Measurements from ENCODE around the gene TMEM253.

TMEM253 gene

DNA sequence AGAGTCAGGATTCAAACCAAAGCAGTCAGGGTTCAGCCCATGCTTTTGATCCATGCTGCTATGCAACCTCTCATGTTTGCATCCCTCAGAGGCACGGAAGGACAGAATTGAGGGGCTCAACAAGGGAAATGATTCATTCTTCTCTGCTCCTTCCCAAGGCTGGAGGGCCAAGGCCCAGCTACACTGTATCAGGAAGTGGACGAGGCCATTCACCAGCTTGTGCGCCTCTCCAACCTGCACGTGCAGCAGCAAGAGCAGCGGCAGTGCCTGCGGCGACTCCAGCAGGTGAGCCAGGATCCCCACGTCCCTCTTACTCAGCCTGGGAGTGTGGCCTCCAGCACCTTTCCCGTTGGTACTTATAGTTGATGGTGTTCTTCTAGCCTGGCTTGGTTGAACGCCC lies 22.1 kb upstream of the TMEM253 start:
- CTCF ChIA-PET, result interaction anchor here (1.6 to 12.7 kb wide), 7 partner anchors 6 to 67 kb away, joined by 5 to 163 read pairs (median 29); partner anchors contain the start of gene ARHGEF40
- H3K4me3 ChIP-seq (ENCODE audit: low read depth, low read length), result no peak overlapping the region
- POLR2A ChIA-PET, result interaction anchor here (1.1 kb wide), 1 partner anchor 8 kb away, joined by 4 read pairs; the partner anchor contains the start of gene ARHGEF40
- no peak for TF ChIP-seq CTCF (IDR thresholded peaks at IDR 0.05; ENCODE audit: insufficient read depth, low read length, missing control alignments)
- DNase-seq (ENCODE audit: low read depth, low spot score), result no peak

- POLR2A ChIA-PET, result interaction anchor here (0.7 kb wide), 1 partner anchor 10 kb away, joined by 4 read pairs; no protein-coding TSS in a partner anchor
- H3K4me3 ChIP-seq (ENCODE audit: low read depth, low read length), result no peak overlapping the region
- no peak for DNase-seq (ENCODE audit: low read depth, low spot score)
- CTCF ChIA-PET, result interaction anchor here (0.7 to 12.7 kb wide), 8 partner anchors 8 to 111 kb away, joined by 3 to 163 read pairs (median 32); partner anchors contain the start of gene ARHGEF40
- TF ChIP-seq CTCF (IDR thresholded peaks at IDR 0.05; ENCODE audit: insufficient read depth, low read length, missing control alignments), result no peak
These were observed 19.2 kb upstream of the TMEM253 start for GRCh38 chr14:21081521-21082142.

DNA sequence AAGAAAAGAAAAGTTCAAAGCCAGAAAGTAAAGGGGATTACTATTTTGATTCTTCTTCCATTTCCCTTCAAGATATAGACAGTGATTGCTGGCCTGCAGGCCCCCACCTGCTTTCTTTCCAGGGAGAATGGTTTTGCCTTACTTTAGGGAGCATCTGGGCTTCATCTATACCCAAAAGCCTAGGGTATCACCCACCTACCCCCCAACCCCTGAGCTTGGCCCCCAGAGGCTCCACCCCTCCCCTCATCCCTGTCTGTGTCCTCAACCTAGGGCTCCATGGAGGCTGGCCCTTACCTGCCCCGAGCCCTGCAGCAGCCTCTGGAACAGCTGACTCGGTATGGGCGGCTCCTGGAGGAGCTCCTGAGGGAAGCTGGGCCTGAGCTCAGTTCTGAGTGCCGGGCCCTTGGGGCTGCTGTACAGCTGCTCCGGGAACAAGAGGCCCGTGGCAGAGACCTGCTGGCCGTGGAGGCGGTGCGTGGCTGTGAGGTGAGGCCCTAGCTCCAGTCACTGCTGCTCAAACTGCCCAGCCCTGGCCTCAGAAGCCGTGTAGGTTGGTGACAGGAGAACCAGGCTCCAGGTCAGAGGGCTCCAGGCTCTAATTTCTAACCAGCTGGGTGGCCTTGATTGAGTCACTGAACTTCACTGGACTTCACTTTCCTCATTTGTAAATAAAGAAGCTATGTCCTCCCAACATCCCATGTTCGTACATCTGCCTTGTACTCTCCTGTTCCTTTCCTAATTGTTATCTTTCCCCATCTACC lies 17.1 kb upstream of the TMEM253 start:
- no peak for DNase-seq (ENCODE audit: low read depth, low spot score)
- ChIA-PET CTCF (interaction anchor here (0.7 to 12.7 kb wide), 7 partner anchors 9 to 68 kb away, joined by 3 to 163 read pairs (median 44); partner anchors contain the start of gene ARHGEF40), POLR2A (interaction anchor here (0.5 to 1.9 kb wide), 3 partner anchors 13 to 353 kb away, joined by 3 to 10 read pairs (median 6); partner anchors contain the start of gene ARHGEF40)
- no peak for TF ChIP-seq CTCF (IDR thresholded peaks at IDR 0.05; ENCODE audit: insufficient read depth, low read length, missing control alignments)
- no peak overlapping the region for H3K4me3 ChIP-seq (ENCODE audit: low read depth, low read length)

GRCh38 chr14:21084396-21084795 lies 16.5 kb upstream of the TMEM253 start:
- POLR2A ChIA-PET, result interaction anchor here (1.1 to 1.9 kb wide), 2 partner anchors 13 to 14 kb away, joined by 6 to 10 read pairs; partner anchors contain the start of gene ARHGEF40
- no peak for DNase-seq (ENCODE audit: low read depth, low spot score)
- no peak overlapping the region for H3K4me3 ChIP-seq (ENCODE audit: low read depth, low read length)
- TF ChIP-seq CTCF (IDR thresholded peaks at IDR 0.05; ENCODE audit: insufficient read depth, low read length, missing control alignments), result no peak
- CTCF ChIA-PET, result interaction anchor here (3.7 to 12.7 kb wide), 5 partner anchors 9 to 69 kb away, joined by 19 to 163 read pairs (median 93); partner anchors contain the start of gene ARHGEF40

DNA sequence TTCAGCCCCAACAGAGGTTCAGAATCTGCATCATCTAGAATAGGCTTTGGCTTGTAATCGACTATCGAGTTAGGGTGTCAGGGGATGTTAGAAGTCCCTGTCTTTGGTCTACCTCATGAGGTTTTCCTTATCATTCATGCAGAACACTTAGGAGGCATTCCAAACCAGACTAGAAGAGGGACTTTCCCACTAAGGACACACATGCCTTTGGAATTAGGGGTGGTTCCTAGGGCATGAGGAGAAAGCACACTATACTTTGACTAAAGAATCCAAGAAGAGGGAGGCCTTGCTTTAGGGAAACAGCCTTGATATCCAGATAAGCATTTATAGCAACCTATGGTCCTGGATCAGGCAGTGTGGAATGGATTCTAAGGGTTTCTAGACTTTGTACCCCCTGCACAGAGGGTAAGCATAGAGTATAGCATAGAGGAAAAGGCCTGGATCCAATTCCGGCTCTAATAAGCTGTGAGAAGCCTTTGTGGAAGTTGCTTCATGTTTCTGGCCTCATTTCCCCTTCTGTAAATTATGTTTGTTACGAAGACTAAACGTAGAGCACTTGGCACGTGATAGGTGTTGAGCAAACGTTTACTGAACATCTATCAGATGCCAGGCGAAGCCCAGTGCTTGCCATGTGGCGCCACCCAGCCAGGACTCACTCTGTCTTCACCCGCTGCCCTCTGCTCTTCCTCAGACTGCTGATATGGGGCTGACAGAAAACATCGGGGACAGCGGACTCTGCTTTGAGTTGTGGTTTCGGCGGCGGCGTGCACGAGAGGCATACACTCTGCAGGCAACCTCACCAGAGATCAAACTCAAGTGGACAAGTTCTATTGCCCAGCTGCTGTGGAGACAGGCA lies 15.6 kb upstream of the TMEM253 start:
- ChIA-PET POLR2A (interaction anchor here (3.5 kb wide), 1 partner anchor 14 kb away, joined by 42 read pairs; the partner anchor contains the start of gene ARHGEF40), CTCF (interaction anchor here (1.0 to 12.7 kb wide), 10 partner anchors 8 to 114 kb away, joined by 3 to 163 read pairs (median 64); partner anchors contain the start of genes ARHGEF40, RNASE7 and TMEM253)
- no peak overlapping the region for H3K4me3 ChIP-seq (ENCODE audit: low read depth, low read length)
- peak; percentile 72 for DNase-seq (ENCODE audit: low read depth, low spot score)
- TF ChIP-seq CTCF (IDR thresholded peaks at IDR 0.05; ENCODE audit: insufficient read depth, low read length, missing control alignments), result no peak
